ENCODE data around the gene ENTPD2. TPM values are rescaled to one million over a fixed set of nuclear protein-coding genes. Genes with fewer than 3 reads are reported as not detected.

The ENTPD2 gene
- total RNA-seq, 1 donor: 0.09 TPM

- no peak for TF ChIP-seq CTCF (IDR thresholded peaks at IDR 0.05; ENCODE audit: insufficient read depth, low read length)
- no peak for DNase-seq (ENCODE audit: low read depth)
- H3K4me3 ChIP-seq (ENCODE audit: low read depth, low read length): no peak overlapping the region
These were observed 42.0 kb upstream of the ENTPD2 start for GRCh38 chr9:137095664-137096517.

- TF ChIP-seq CTCF (IDR thresholded peaks at IDR 0.05; ENCODE audit: insufficient read depth, low read length): no peak
- no peak for DNase-seq (ENCODE audit: low read depth)
- H3K4me3 ChIP-seq (ENCODE audit: low read depth, low read length): no peak overlapping the region
These were observed 35.5 kb upstream of the ENTPD2 start for GRCh38 chr9:137089232-137089947.

- no peak for TF ChIP-seq CTCF (IDR thresholded peaks at IDR 0.05; ENCODE audit: insufficient read depth, low read length)
- H3K4me3 ChIP-seq (ENCODE audit: low read depth, low read length): peak overlapping the region; percentile 76
- DNase-seq (ENCODE audit: low read depth): no peak
These were observed 34.3 kb upstream of the ENTPD2 start for GRCh38 chr9:137088121-137088520.

- no peak for TF ChIP-seq CTCF (IDR thresholded peaks at IDR 0.05; ENCODE audit: insufficient read depth, low read length)
- H3K4me3 ChIP-seq (ENCODE audit: low read depth, low read length): peak overlapping the region; percentile 76
- no peak for DNase-seq (ENCODE audit: low read depth)
These were observed 33.6 kb upstream of the ENTPD2 start for GRCh38 chr9:137087409-137087925.

- no peak for TF ChIP-seq CTCF (IDR thresholded peaks at IDR 0.05; ENCODE audit: insufficient read depth, low read length)
- peak within 1 kb of the TSS; percentile 76 for H3K4me3 ChIP-seq (ENCODE audit: low read depth, low read length)
- DNase-seq (ENCODE audit: low read depth): peak; percentile 99
These were observed 32.9 kb upstream of the ENTPD2 start, which contains the start of gene MAN1B1 for GRCh38 chr9:137086531-137087408. MAN1B1 (plus strand) TSS chr9:137086985; CDS start chr9:137087000, 15 bp downstream.

- H3K4me3 ChIP-seq (ENCODE audit: low read depth, low read length): peak overlapping the region; percentile 76
- DNase-seq (ENCODE audit: low read depth): peak; percentile 39
- TF ChIP-seq CTCF (IDR thresholded peaks at IDR 0.05; ENCODE audit: insufficient read depth, low read length): no peak
These were observed 32.2 kb upstream of the ENTPD2 start for GRCh38 chr9:137085920-137086530.

Measured in fibroblast of the aortic adventitia (primary cell).